HG02678 (cell line): ENCODE results near the gene TOGARAM1.

ENCODE experiments used
- ATAC-seq: cut with Tn5 transposase; IDR thresholded peaks from one replicate; pipeline ENCODE4 v1.9.1; 2021; ENCODE audit warnings: mild to moderate bottlenecking, moderate library complexity; ENCODE audit not compliant: unreplicated experiment

The TOGARAM1 gene

GRCh38 chr14:44961554-44962333, at the start of gene TOGARAM1, which contains the start of gene KLHL28:
Gene TOGARAM1, plus strand, starts transcription at chr14:44962190. Its CDS starts 232 bp downstream, at chr14:44962422.
Gene KLHL28, minus strand, starts transcription at chr14:44961947. Its CDS starts 16,019 bp downstream, at chr14:44945928.
- ATAC-seq: peak; percentile 87

- no peak for ATAC-seq
Measured at GRCh38 chr14:44914849-44915248, 47.1 kb upstream of the TOGARAM1 start.

GRCh38 chr14:44928793-44929192, 33.2 kb upstream of the TOGARAM1 start:
- no peak for ATAC-seq

GRCh38 chr14:44935155-44935554, 26.8 kb upstream of the TOGARAM1 start:
- ATAC-seq: no peak

GRCh38 chr14:44937547-44937946, 24.4 kb upstream of the TOGARAM1 start:
- ATAC-seq: no peak

- no peak for ATAC-seq
Measured at GRCh38 chr14:44940211-44940610, 21.8 kb upstream of the TOGARAM1 start.

- no peak for ATAC-seq
Measured at GRCh38 chr14:44940944-44941343, 21.0 kb upstream of the TOGARAM1 start.

GRCh38 chr14:44941591-44941990, 20.4 kb upstream of the TOGARAM1 start:
- no peak for ATAC-seq

GRCh38 chr14:44942436-44942835, 19.6 kb upstream of the TOGARAM1 start:
- no peak for ATAC-seq

GRCh38 chr14:44944107-44944506, 17.9 kb upstream of the TOGARAM1 start:
- ATAC-seq: no peak

- no peak for ATAC-seq
Measured at GRCh38 chr14:44945264-44945663, 16.7 kb upstream of the TOGARAM1 start.

- ATAC-seq: no peak
Measured at GRCh38 chr14:44951051-44951450, 10.9 kb upstream of the TOGARAM1 start.

GRCh38 chr14:44952391-44953110, 9.4 kb upstream of the TOGARAM1 start:
- ATAC-seq: no peak

- no peak for ATAC-seq
Measured at GRCh38 chr14:44954750-44955149, 7.2 kb upstream of the TOGARAM1 start.

- no peak for ATAC-seq
Measured at GRCh38 chr14:44955528-44955927, 6.5 kb upstream of the TOGARAM1 start.

- ATAC-seq: no peak
Measured at GRCh38 chr14:44956866-44957265, 5.1 kb upstream of the TOGARAM1 start.

GRCh38 chr14:44959538-44959937, 2.5 kb upstream of the TOGARAM1 start:
- no peak for ATAC-seq

GRCh38 chr14:44960146-44960545, 1.8 kb upstream of the TOGARAM1 start:
- ATAC-seq: no peak

- no peak for ATAC-seq
Measured at GRCh38 chr14:44960646-44961045, 1.3 kb upstream of the TOGARAM1 start.

- peak; percentile 21 for ATAC-seq
Measured at GRCh38 chr14:44961151-44961553, 838 bp upstream of the TOGARAM1 start.

- ATAC-seq: peak; percentile 32
Measured at GRCh38 chr14:44962334-44963043, 499 bp downstream of the TOGARAM1 start.
